Stomach (tissue), 9 donors: ENCODE results near the gene ARHGEF37. TPM values are rescaled to one million over a fixed set of nuclear protein-coding genes. Genes with fewer than 3 reads are reported as not detected.

Source experiments
- DNase-seq, 2 donors: peaks; one replicate each; pipeline versions ENCODE4 v3.0.0 to v3.0.0-alpha.2; 2013 to 2019
- H3K27ac ChIP-seq, 5 donors: fragments of 200-600 bp in 4 of 5; sonication (generic) in 4 of 5; one replicate each; pipeline ENCODE4 v1.5.1; 2013 to 2019; ENCODE audit warnings: mild to moderate bottlenecking in 1 of 5, moderate library complexity in 1 of 5
- H3K27me3 ChIP-seq, 3 donors: fragments of 200-600 bp; sonication (generic); one replicate each; pipeline ENCODE4 v1.5.1; 2017 to 2019; ENCODE audit warnings: mixed run types in 1 of 3
- H3K36me3 ChIP-seq, 4 donors: fragments of 200-600 bp; sonication (generic); 1 replicate in 3 of 4; 2 replicates in 1 of 4; pipeline ENCODE4 v1.5.1; 2016 to 2019
- H3K4me1 ChIP-seq, 4 donors: fragments of 200-600 bp; sonication (generic); one replicate each; pipeline ENCODE4 v1.5.1; 2016 to 2019
- H3K4me3 ChIP-seq, 4 donors: fragments of 200-600 bp; sonication (generic) in 3 of 4; one replicate each; pipeline ENCODE4 v1.5.1; 2016 to 2019; ENCODE audit warnings: mild to moderate bottlenecking in 1 of 4
- H3K9me3 ChIP-seq, 4 donors: fragments of 200-600 bp; sonication (generic); one replicate each; pipeline ENCODE4 v1.5.1; 2016 to 2019
- EP300 ChIP-seq: sonication (generic); formaldehyde crosslinking; IDR thresholded peaks from one replicate; pipeline ENCODE4 v1.6.1; 2017; ENCODE audit warnings: antibody characterized with exemption
- POLR2A ChIP-seq, 4 donors: fragments of 450-650 bp; IDR thresholded peaks; one replicate each; pipeline ENCODE4 v1.6.1; 2016; ENCODE audit warnings: antibody characterized with exemption in 4 of 4, control low read depth in 2 of 4, mild to moderate bottlenecking in 1 of 4, moderate library complexity in 1 of 4
- POLR2AphosphoS5 ChIP-seq, 3 donors: sonication (generic); formaldehyde crosslinking; IDR thresholded peaks; one replicate each; pipeline ENCODE4 v1.6.1; 2016; ENCODE audit warnings: antibody characterized with exemption in 3 of 3
- WGBS, 5 donors: extraction: QIAGEN DNeasy Blood & Tissue Kit in 3 of 5; methylation state at CpG; one replicate each; pipeline versions ENCODE4 v1.1.5 to v1.1.7; 2013 to 2018; 5-methylcytosine and 5-hydroxymethylcytosine counted together
- intact Hi-C: fragments of 100-400 bp; cut with DNase I; formaldehyde crosslinking; loops from one replicate; pipeline ENCODE4 v1.15.1; 2023; ENCODE audit warnings: low total_unique reads
- polyA plus RNA-seq, 3 donors: library from polyadenylated mRNA; stranded (reverse); fragments of 200-250 nt; gene quantifications; one replicate each; pipeline ENCODE4 v1.2.3, GENCODE V29; 2013
- total RNA-seq, 5 donors: library from RNA; depleted of rRNA; stranded (reverse); fragments of >200 nt; gene quantifications; one replicate each; pipeline versions ENCODE4 v1.1.0 to v1.2.3, GENCODE V29; 2014 to 2016
- TF ChIP-seq, protein P1 (sequence below), 7 experiments: fragments of 450-650 bp in 4 of 7; fragments of 200-600 bp in 3 of 7; sonication (generic) in 3 of 7; IDR thresholded peaks; one replicate each; pipeline ENCODE4 v1.5.1; 2016 to 2019; ENCODE audit warnings: antibody characterized with exemption in 7 of 7, control low read depth in 2 of 7, mild to moderate bottlenecking in 1 of 7
- donor health status: healthy with polysubstance abuse.
- donor health status: Bipolar disorder and iron deficiency.
- donor health status: healthy.

The ARHGEF37 gene
- total and polyA plus RNA-seq, 8 donors, result 8.0 to 64.2 (median 21.9) TPM

DNA sequence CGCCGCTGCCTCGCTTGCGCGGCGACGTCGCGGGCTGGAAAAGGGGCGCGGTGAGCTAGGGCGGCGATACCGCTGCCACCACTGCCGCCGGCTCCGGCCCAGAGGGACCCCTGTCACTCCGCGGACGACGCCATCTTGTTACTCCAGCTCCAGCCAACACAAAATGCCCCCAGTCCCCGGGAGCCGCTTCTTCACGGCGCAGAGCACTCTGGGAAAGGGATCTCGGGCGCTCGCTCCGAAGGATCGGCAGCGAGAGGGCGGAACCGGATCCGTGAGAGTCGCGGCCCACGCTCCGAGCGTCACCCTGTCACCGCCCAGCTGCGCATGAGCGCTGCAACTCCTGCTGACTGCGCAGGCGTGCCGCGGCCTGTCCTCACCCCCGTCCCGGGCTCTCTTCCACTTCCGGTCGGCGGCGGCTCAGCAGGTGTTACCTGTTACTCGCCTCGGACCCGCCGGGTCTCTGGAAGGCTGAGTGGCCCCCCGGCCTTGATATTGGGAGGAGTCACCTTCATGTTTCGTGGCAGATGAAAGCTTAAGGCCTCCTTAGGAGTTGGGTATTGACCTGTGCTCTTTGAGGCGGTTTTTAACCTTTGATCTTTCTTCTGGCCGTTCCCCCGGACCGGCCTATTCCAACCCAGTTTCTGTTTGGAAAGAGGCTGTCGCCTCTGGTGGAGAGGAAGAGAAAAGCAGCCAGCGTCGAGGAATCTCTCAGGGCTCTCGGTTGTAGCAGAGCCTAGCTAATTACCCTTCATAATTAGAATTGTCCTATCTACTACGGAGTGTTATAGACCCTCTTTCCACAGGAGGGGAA lies 29.9 kb upstream of the ARHGEF37 start, which contains the start of gene CSNK1A1:
Gene CSNK1A1 (minus strand): TSS at position 213 of the 811 bp plus-strand sequence. CDS start 475 bp downstream, outside the sequence.
- H3K27me3 ChIP-seq, result no peaks in the 10 kb centered on the region
- H3K4me3 ChIP-seq, result peak within 1 kb of the TSS; percentile 68 to 83 (median 80)
- H3K36me3 ChIP-seq, result peaks cover under 1 to 20% (median 12%) of the 10 kb centered on the region in 4 donors
- TF ChIP-seq POLR2AphosphoS5 (IDR thresholded peaks at IDR 0.05) (peak; percentile 94 to 98 (median 97)), EP300 (no peak), POLR2A (IDR thresholded peaks at IDR 0.05) (peak in 2 of 4 donors; percentile 76 to 81)
- TF ChIP-seq, protein P1, sequence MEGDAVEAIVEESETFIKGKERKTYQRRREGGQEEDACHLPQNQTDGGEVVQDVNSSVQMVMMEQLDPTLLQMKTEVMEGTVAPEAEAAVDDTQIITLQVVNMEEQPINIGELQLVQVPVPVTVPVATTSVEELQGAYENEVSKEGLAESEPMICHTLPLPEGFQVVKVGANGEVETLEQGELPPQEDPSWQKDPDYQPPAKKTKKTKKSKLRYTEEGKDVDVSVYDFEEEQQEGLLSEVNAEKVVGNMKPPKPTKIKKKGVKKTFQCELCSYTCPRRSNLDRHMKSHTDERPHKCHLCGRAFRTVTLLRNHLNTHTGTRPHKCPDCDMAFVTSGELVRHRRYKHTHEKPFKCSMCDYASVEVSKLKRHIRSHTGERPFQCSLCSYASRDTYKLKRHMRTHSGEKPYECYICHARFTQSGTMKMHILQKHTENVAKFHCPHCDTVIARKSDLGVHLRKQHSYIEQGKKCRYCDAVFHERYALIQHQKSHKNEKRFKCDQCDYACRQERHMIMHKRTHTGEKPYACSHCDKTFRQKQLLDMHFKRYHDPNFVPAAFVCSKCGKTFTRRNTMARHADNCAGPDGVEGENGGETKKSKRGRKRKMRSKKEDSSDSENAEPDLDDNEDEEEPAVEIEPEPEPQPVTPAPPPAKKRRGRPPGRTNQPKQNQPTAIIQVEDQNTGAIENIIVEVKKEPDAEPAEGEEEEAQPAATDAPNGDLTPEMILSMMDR (IDR thresholded peaks at IDR 0.05), result peak in 5 of 7 experiments; percentile 73 to 94 (median 87)
- peak; percentile 99 to 100 for DNase-seq
- WGBS, 5 donors, result 0 to 1% (median 0%) methylated on average over 19 to 67 of the region's 67 CpGs
- H3K9me3 ChIP-seq, result no peaks in the 10 kb centered on the region
- H3K4me1 ChIP-seq, result peaks cover 26 to 42% (median 33%) of the 10 kb centered on the region in 4 donors
- intact Hi-C loops, result loop anchor here (5.0 kb wide), 1 partner anchor 109 kb away; no protein-coding TSS in a partner anchor
- H3K27ac ChIP-seq, result peak within 1 kb of the TSS; percentile 94 to 99 (median 98)

DNA sequence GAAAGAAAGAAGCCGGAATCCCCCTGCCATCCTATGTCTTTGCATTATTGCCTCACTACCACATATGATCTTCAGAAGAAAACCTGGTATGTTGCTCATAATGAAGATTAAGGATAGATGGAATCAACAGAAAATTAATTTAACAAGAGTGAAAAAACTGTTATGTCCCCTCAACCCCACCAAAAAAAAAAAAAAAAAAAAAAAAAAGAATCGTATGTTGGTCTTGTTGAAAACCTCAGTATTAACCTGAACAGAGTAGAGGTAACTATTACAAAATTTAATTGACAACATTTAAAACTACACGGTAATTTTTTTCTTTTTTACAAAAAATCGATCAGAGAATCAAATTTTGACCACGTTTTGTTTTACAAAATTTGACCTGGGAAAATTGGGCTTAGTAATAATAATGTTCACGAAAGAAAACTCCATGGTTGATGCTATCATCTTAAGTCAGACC lies 29.2 kb upstream of the ARHGEF37 start:
- H3K9me3 ChIP-seq, result no peaks in the 10 kb centered on the region
- H3K27ac ChIP-seq, result peak overlapping the region; percentile 92 to 99 (median 98)
- H3K4me1 ChIP-seq, result peaks cover 21 to 36% (median 27%) of the 10 kb centered on the region in 4 donors
- intact Hi-C loops, result loop anchor here (5.0 kb wide), 1 partner anchor 110 kb away; no protein-coding TSS in a partner anchor
- no peak for TF ChIP-seq EP300
- TF ChIP-seq, protein P1 (IDR thresholded peaks at IDR 0.05), result no peak
- no peak for TF ChIP-seq POLR2AphosphoS5 (IDR thresholded peaks at IDR 0.05)
- no peak for TF ChIP-seq POLR2A (IDR thresholded peaks at IDR 0.05)
- 22 to 38% (median 28%) methylated on average over 6 of the region's 6 CpGs for WGBS, 5 donors
- peaks cover 0 to 17% (median 11%) of the 10 kb centered on the region in 4 donors for H3K36me3 ChIP-seq
- H3K4me3 ChIP-seq, result peak overlapping the region; percentile 68 to 83 (median 80)
- no peak for DNase-seq
- H3K27me3 ChIP-seq, result no peaks in the 10 kb centered on the region

GRCh38 chr5:149552553-149553160 lies 28.6 kb upstream of the ARHGEF37 start:
- Histone ChIP-seq H3K4me1 (peaks cover 15 to 30% (median 21%) of the 10 kb centered on the region in 4 donors), H3K4me3 (no peak overlapping the region), H3K9me3 (no peaks in the 10 kb centered on the region), H3K36me3 (peaks cover 0 to 14% (median 11%) of the 10 kb centered on the region in 4 donors), H3K27me3 (no peaks in the 10 kb centered on the region), H3K27ac (peak overlapping the region in 2 of 5 donors; percentile 97 to 98)
- 91 to 94% (median 93%) methylated on average over 18 of the region's 18 CpGs for WGBS, 5 donors
- no peak for TF ChIP-seq POLR2AphosphoS5 (IDR thresholded peaks at IDR 0.05)
- TF ChIP-seq EP300, result no peak
- no peak for TF ChIP-seq POLR2A (IDR thresholded peaks at IDR 0.05)
- TF ChIP-seq, protein P1 (IDR thresholded peaks at IDR 0.05), result no peak
- intact Hi-C loops, result loop anchor here (5.0 kb wide), 1 partner anchor 110 kb away; no protein-coding TSS in a partner anchor
- no peak for DNase-seq

GRCh38 chr5:149559706-149560105 lies 21.6 kb upstream of the ARHGEF37 start:
- Histone ChIP-seq H3K4me1 (peaks cover 6 to 38% (median 25%) of the 10 kb centered on the region in 4 donors), H3K36me3 (no peaks in the 10 kb centered on the region), H3K27ac (no peak overlapping the region), H3K9me3 (no peaks in the 10 kb centered on the region), H3K27me3 (no peaks in the 10 kb centered on the region), H3K4me3 (no peak overlapping the region)
- WGBS, 5 donors, result 73 to 80% (median 76%) methylated on average over 2 of the region's 2 CpGs
- intact Hi-C loops, result loop anchor here (10.0 kb wide), 1 partner anchor 175 kb away; no protein-coding TSS in a partner anchor
- TF ChIP-seq POLR2AphosphoS5 (IDR thresholded peaks at IDR 0.05), result no peak
- TF ChIP-seq POLR2A (IDR thresholded peaks at IDR 0.05), result no peak
- TF ChIP-seq, protein P1 (IDR thresholded peaks at IDR 0.05), result no peak
- no peak for TF ChIP-seq EP300
- DNase-seq, result no peak
